ENCODE measurements around the gene SRSF2.
"Not testable (repeated sequence)": the region's sequence is repeated elsewhere in the genome, so short reads cannot be mapped to it uniquely, and the experiment has no call there.

The SRSF2 gene

DNA sequence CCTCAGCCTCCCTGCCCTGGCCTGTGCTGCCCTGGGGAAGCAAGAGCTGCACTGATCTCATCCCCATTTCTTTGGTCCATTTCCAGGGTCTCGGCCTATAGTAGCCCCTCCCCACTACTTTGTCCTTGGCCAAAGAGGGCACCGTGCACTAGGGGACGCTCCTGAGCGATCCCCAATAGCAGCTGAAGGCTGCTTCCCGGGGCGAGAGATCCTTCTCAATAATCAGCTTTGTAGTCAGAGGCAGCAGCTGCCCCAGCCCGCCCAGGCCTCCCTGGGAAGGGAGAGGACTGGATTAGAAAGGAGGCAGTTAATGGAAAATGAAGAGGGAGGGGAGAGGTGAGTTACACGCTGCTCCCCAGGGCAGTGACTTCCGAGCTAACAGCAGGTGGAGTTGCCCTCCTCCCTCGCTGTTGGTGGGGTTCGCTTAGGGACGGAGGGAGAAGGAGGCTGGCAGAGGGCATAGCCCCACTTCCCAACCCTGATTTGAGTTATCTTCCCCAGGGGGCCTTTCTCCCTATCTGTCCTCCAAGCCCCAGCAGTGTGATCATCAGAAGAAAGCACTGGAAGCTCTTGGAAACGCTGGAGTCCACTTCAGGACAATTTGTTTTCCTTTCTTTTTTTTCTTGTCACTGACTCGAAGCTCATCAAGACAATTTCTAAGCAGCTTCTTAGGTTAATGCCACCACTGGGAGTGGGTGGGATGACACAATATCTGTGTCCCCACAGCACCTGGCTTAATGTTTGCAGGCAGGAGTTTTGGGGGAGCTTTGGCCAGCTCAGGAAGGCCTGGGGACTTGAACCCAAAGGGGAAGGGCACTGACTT lies 28.9 kb downstream of the SRSF2 start:
- Mint-ChIP-seq H3K4me3 (no peak overlapping the region), H3K36me3 (peaks cover 0 to 3% of the 10 kb centered on the region in 2 donors), H3K27ac (no peak overlapping the region), H3K27me3 (no peaks in the 10 kb centered on the region), H3K9me3 (no peaks in the 10 kb centered on the region), H3K4me1 (peaks cover 2 to 6% of the 10 kb centered on the region in 2 donors)
- DNase-seq (no peak), ATAC-seq (replicated peaks) (no peak)

- no peaks in the 10 kb centered on the region for H3K36me3 Mint-ChIP-seq
- DNase-seq: no peak
Measured at GRCh38 chr17:76706817-76707216, 30.3 kb downstream of the SRSF2 start.

GRCh38 chr17:76704805-76705204 lies 32.3 kb downstream of the SRSF2 start:
- no peaks in the 10 kb centered on the region for H3K9me3 Mint-ChIP-seq
- ATAC-seq (replicated peaks): no peak
- no peaks in the 10 kb centered on the region for H3K4me1 Mint-ChIP-seq
- H3K4me3 Mint-ChIP-seq: no peak overlapping the region
- DNase-seq: no peak
- H3K27ac Mint-ChIP-seq: no peak overlapping the region
- no peaks in the 10 kb centered on the region for H3K36me3 Mint-ChIP-seq
- H3K27me3 Mint-ChIP-seq: no peaks in the 10 kb centered on the region

More at GRCh38 chr17:76706817-76707216, 30.3 kb downstream of the SRSF2 start:
- H3K9me3 Mint-ChIP-seq: no peaks in the 10 kb centered on the region
- H3K27me3 Mint-ChIP-seq: no peaks in the 10 kb centered on the region
- H3K4me1 Mint-ChIP-seq: peaks cover 2 to 6% of the 10 kb centered on the region in 2 donors
- no peak overlapping the region for H3K27ac Mint-ChIP-seq
- no peak for ATAC-seq (replicated peaks)
- no peak overlapping the region for H3K4me3 Mint-ChIP-seq

DNA sequence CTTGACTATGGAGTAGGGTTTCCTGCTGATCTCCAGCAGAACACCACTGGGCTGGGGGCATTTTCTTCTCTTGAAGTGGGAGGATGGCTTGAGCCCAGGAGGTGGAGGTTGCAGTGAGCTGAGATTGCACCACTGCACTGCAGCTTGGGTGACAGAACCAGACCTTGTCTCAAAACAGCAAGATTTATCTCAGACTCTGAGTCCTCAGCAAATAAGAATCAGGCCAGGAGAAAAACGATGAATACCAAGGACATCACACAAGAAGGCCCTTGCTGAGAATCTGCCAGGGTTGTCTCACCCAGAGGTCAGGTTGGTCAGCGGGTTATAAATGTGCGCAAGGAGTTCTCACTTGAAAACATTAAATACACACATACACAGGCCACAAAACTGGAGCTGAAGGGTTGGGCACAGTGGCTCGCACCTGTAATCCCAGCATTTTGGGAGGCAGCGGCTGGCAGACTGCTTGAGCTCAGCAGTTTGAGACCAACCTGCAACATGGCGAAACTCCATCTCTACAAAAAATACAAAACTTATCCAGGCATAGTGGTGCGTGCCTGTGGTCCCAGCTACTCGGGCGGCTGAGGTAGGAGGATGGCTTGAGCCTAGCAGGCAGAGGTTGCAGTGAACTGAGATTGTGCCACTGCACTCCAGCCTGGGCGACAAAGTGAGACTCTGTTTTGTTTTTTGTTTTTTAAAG lies 34.0 kb downstream of the SRSF2 start:
- Mint-ChIP-seq H3K9me3 (no peaks in the 10 kb centered on the region), H3K4me1 (no peaks in the 10 kb centered on the region), H3K36me3 (no peaks in the 10 kb centered on the region), H3K27me3 (peaks cover 0 to 10% of the 10 kb centered on the region in 2 donors), H3K27ac (no peak overlapping the region), H3K4me3 (no peak overlapping the region)
- DNase-seq (no peak), ATAC-seq (replicated peaks) (no peak)

DNA sequence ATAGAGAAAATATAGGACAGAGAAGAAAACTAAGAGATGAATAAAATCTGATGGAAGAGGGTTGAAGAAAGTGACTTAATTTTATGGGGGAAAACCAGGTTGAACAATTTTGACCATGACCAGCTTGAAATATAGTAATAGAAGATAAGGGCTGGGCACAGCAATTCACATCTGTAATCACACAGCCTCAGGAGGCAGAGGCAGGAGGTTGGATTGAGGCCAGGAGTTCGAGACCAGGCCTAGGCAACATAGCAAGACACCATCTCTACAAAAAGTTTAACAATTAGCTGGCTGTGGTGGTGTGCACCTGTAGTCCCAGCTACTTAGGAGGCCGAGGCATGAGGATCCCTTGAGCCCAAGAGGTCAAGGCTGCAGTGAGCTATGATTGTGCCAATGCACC lies 35.1 kb downstream of the SRSF2 start:
- Mint-ChIP-seq H3K4me3 (no peak overlapping the region), H3K27ac (no peak overlapping the region), H3K36me3 (no peaks in the 10 kb centered on the region), H3K4me1 (peaks cover 8% of the 10 kb centered on the region in 2 donors), H3K9me3 (no peaks in the 10 kb centered on the region), H3K27me3 (peaks cover 0 to 18% of the 10 kb centered on the region in 2 donors)
- no peak for ATAC-seq (replicated peaks)
- DNase-seq: no peak

DNA sequence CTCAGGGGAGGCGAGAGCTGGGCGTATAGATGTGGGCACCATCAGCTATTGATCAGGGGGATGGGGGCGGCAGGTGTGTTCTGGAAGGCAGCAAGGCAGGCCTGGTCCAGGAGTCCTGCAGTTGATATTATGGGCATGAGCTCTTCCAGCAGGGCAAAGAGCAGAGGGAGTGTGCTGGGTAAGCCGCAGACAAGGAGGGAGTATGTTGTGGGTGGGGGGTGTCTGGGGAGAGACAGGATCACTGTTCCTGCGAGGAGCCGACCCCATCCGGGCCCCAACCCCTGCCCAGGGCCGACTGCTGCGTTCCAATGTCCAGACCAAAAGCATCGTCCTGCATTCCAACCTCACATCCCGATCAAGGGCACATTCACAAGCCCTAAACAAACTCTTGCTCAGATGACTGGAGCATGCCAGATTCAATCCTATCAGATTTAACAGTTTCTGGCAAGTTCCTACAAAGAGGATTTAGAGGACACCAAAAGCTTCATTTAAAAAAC lies 35.6 kb downstream of the SRSF2 start:
- Mint-ChIP-seq H3K27me3 (peaks cover 0 to 22% of the 10 kb centered on the region in 2 donors), H3K9me3 (no peaks in the 10 kb centered on the region), H3K36me3 (peaks cover 0 to 2% of the 10 kb centered on the region in 2 donors), H3K4me1 (peaks cover 13 to 14% of the 10 kb centered on the region in 2 donors), H3K4me3 (no peak overlapping the region), H3K27ac (no peak overlapping the region)
- DNase-seq: no peak
- no peak for ATAC-seq (replicated peaks)

DNA sequence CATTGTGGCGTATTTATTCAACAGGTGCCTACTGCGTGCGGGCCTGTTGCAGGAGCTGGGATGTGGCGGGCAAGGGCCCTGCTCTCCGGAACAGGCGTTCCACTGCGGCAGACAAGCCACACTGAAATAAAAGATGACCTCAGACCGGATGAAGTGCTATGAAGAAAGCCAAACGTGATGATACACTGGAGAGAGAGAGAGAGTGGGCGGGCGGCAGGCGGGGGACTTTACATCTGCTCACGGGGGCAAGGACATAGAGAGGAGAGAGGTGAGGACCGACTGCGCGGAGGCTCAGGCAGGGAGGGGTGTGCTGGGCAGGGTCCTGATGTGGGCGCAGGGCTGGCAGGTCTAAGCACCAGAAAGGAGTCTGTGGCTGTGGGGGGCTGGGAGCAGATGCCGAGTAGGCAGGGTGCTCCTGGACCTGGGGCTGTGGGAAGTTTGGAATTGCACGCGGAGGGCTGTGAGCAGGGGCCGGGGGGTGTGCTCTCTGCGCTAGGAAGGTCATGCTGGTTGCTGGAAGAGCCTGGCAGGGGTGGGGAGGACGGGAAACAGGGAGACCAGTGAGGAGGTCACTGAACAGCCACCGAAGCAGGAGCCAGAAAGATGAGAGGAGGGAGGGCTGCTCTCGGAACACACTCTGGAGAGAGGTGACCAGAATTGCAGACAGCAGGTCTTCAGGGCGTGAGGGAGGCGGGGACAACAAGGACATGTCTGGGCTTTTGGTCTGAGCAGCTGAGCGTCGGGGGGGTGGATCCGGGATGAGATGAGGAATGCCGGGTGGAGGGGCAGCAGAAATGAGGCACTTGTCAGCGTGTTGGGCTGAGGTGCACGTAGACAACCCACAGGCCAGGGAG lies 36.3 kb downstream of the SRSF2 start:
- H3K27me3 Mint-ChIP-seq: peaks cover 0 to 23% of the 10 kb centered on the region in 2 donors
- ATAC-seq (replicated peaks): no peak
- no peak for DNase-seq
- no peaks in the 10 kb centered on the region for H3K9me3 Mint-ChIP-seq
- no peak overlapping the region for H3K27ac Mint-ChIP-seq
- H3K4me3 Mint-ChIP-seq: no peak overlapping the region
- H3K36me3 Mint-ChIP-seq: peaks cover 0 to 2% of the 10 kb centered on the region in 2 donors
- H3K4me1 Mint-ChIP-seq: peaks cover 15 to 17% of the 10 kb centered on the region in 2 donors

GRCh38 chr17:76700270-76700616 lies 36.9 kb downstream of the SRSF2 start:
- H3K36me3 Mint-ChIP-seq: peaks cover 0 to 6% of the 10 kb centered on the region in 2 donors
- ATAC-seq (replicated peaks) (no peak), DNase-seq (no peak)
- H3K27me3 Mint-ChIP-seq: peaks cover 0 to 29% of the 10 kb centered on the region in 2 donors
- peaks cover 20 to 23% of the 10 kb centered on the region in 2 donors for H3K4me1 Mint-ChIP-seq
- no peak overlapping the region for H3K4me3 Mint-ChIP-seq
- H3K27ac Mint-ChIP-seq: no peak overlapping the region
- no peaks in the 10 kb centered on the region for H3K9me3 Mint-ChIP-seq

- not testable (repeated sequence) for DNase-seq, H3K4me3 Mint-ChIP-seq
Measured at GRCh38 chr17:76698466-76698977, 38.6 kb downstream of the SRSF2 start.

GRCh38 chr17:76697702-76698465 lies 39.2 kb downstream of the SRSF2 start:
- H3K27me3 Mint-ChIP-seq: peaks cover 0 to 30% of the 10 kb centered on the region in 2 donors
- no peak for DNase-seq
- no peaks in the 10 kb centered on the region for H3K9me3 Mint-ChIP-seq
- H3K4me3 Mint-ChIP-seq: no peak overlapping the region
- ATAC-seq (replicated peaks): no peak
- H3K4me1 Mint-ChIP-seq: peaks cover 23 to 27% of the 10 kb centered on the region in 2 donors
- H3K27ac Mint-ChIP-seq: peak overlapping the region; percentile 83
- H3K36me3 Mint-ChIP-seq: peaks cover 0 to 6% of the 10 kb centered on the region in 2 donors

More at GRCh38 chr17:76698466-76698977, 38.6 kb downstream of the SRSF2 start:
- peak overlapping the region; percentile 5 for H3K27ac Mint-ChIP-seq
- H3K36me3 Mint-ChIP-seq; ATAC-seq (replicated peaks); H3K9me3 Mint-ChIP-seq: not testable (repeated sequence)
- H3K4me1 Mint-ChIP-seq: peaks cover 23% of the 10 kb centered on the region in 2 donors
- H3K27me3 Mint-ChIP-seq: peaks cover 0 to 30% of the 10 kb centered on the region in 2 donors

DNA sequence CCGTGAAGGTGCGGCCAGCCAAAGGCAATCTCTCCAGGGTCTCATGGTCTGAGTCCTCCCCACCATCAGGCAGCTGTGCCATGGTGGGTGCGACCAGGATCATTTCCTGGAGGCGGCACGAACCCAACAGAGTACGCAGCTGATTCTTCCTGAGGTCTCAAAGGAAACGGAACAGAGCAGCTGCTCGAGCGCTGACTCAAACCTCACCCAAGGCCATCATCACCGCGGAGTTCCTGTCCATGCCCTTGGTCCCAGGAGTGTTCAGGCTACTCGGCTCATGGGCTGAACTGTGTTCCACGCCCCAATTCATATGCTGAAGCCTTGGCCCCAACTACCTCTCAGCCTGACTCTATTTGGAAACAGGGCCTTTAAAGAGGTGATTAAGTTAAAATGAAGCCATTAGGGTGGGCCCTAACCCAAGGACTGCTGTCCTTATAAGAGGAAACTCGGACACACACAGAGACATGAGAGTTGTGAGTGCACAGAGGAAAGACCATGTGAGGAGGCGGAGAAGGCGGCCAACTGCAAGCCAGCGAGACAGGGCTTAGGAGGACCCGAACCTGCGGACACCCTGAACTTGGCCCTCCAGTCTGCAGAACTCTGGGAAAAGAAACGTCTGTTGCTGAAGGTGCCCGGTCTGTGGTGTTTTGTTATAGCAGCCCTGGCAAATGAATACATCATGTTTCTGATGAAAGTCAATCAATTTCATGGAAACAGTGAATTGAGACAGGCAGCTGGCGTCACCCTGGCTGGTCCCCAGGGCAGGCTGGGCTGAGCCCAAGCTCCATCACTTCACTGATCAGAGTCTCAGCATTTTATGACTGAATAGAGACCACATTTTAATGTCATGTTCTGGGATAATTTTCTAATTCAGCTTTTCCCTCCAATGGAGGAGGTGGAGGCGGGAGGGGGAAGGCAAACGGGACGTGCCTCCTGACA lies 40.1 kb downstream of the SRSF2 start:
- DNase-seq: peak; percentile 63
- peaks cover 0 to 30% of the 10 kb centered on the region in 2 donors for H3K27me3 Mint-ChIP-seq
- H3K4me3 Mint-ChIP-seq: peak overlapping the region in 1 of 2 donors; percentile 55
- peak; percentile 92 to 97 for ATAC-seq (replicated peaks)
- H3K9me3 Mint-ChIP-seq: no peaks in the 10 kb centered on the region
- H3K36me3 Mint-ChIP-seq: peaks cover 0 to 6% of the 10 kb centered on the region in 2 donors
- peak overlapping the region; percentile 83 for H3K27ac Mint-ChIP-seq
- peaks cover 23 to 28% of the 10 kb centered on the region in 2 donors for H3K4me1 Mint-ChIP-seq

DNA sequence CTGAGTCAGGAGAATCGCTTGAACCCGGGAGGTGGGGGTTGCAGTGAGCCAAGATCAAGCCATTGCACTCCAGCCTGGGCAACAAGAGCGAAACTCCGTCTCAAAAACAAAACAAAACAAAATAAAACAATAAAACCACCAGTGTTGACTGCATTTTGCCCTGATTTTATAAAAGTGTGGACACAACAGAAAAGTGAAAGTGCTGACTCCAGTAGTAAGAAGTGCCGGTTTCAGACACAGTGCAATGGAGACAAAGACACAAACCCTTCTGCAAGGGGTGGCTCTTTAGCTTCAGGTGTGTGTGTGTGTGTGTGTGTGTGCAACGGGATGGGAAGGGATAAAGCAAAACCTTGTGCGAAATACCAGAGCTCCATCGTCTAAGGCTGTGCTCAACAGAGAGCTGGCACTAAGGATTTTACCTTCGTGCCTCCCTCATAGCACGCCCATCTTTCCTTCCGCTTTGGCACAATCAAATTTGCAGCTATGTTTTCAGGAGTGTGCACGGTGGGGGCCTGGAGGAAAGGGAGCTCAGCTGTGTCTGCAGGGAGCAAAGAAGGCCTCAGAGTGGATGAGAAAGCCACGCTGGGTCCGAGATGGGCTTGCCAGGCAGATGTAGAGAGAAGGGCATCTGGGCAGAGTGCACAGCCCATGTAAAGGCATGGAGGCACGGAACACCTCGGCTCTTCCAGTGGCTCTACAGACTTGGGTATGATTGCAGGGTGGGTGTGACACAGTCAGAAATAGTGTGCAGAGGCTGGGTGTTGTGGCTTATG lies 41.9 kb downstream of the SRSF2 start:
- Mint-ChIP-seq H3K4me1 (peaks cover 23 to 28% of the 10 kb centered on the region in 2 donors), H3K4me3 (no peak overlapping the region), H3K36me3 (peaks cover 0 to 10% of the 10 kb centered on the region in 2 donors), H3K27me3 (peaks cover 0 to 30% of the 10 kb centered on the region in 2 donors), H3K27ac (peak overlapping the region; percentile 2), H3K9me3 (no peaks in the 10 kb centered on the region)
- no peak for DNase-seq
- ATAC-seq (replicated peaks): no peak

Measured in stimulated activated naive B cell treated with anti-CD40 and anti-IgM and Interleukin-4, amounts not matched to agents 10 μg/mL and 1 μg/mL and 100 μg/mL, for 72 hours (primary cell).